Measurements from ENCODE around the gene PGPEP1. TPM values are rescaled to one million over a fixed set of nuclear protein-coding genes. Genes with fewer than 3 reads are reported as not detected.
"Not testable (repeated sequence)": the region's sequence is repeated elsewhere in the genome, so short reads cannot be mapped to it uniquely, and the experiment has no call there.

Gene PGPEP1
- total and polyA plus RNA-seq, 4 donors = 19.2 to 46.9 (median 33.4) TPM

GRCh38 chr19:18377026-18377425 is 36.6 kb downstream of the PGPEP1 start:
- Histone ChIP-seq H3K4me1 (ENCODE audit: control insufficient read depth in 1 of 2, insufficient read depth in 2 of 2, low read length in 2 of 2) (no peaks in the 10 kb centered on the region), H3K9me3 (ENCODE audit: control insufficient read depth, low read length) (no peaks in the 10 kb centered on the region), H3K27ac (ENCODE audit: low read depth in 1 of 2, low read length in 2 of 2) (no peak overlapping the region), H3K27me3 (ENCODE audit: control insufficient read depth in 1 of 2, insufficient read depth in 2 of 2, low read length in 1 of 2) (no peaks in the 10 kb centered on the region), H3K36me3 (ENCODE audit: control insufficient read depth in 1 of 2, insufficient read depth in 2 of 2, low read length in 1 of 2) (no peaks in the 10 kb centered on the region), H3K4me3 (ENCODE audit: low read length in 2 of 2) (no peak overlapping the region)
- intact Hi-C loops (cut with DNase I) = no loop called here
- ATAC-seq (ENCODE audit: low FRiP score) (no peak), DNase-seq (no peak)
- 84 to 85% methylated on average over 6 of the region's 6 CpGs for WGBS, 2 donors

- H3K9me3 ChIP-seq (ENCODE audit: control insufficient read depth, low read length) = no peaks in the 10 kb centered on the region
- no peaks in the 10 kb centered on the region for H3K27me3 ChIP-seq (ENCODE audit: control insufficient read depth in 1 of 2, insufficient read depth in 2 of 2, low read length in 1 of 2)
- DNase-seq = peak; percentile 93 to 94
- intact Hi-C loops (cut with DNase I) = no loop called here
- H3K27ac ChIP-seq (ENCODE audit: low read depth in 1 of 2, low read length in 2 of 2) = no peak overlapping the region
- 46 to 48% methylated on average over 22 of the region's 22 CpGs for WGBS, 2 donors
- peak; percentile 86 for ATAC-seq (ENCODE audit: low FRiP score)
- no peak overlapping the region for H3K4me3 ChIP-seq (ENCODE audit: low read length in 2 of 2)
- H3K4me1 ChIP-seq (ENCODE audit: control insufficient read depth in 1 of 2, insufficient read depth in 2 of 2, low read length in 2 of 2) = no peaks in the 10 kb centered on the region
- no peaks in the 10 kb centered on the region for H3K36me3 ChIP-seq (ENCODE audit: control insufficient read depth in 1 of 2, insufficient read depth in 2 of 2, low read length in 1 of 2)
Measured at GRCh38 chr19:18379803-18380747, 39.7 kb downstream of the PGPEP1 start.

- H3K9me3 ChIP-seq (ENCODE audit: control insufficient read depth, low read length) = no peaks in the 10 kb centered on the region
Measured at GRCh38 chr19:18380843-18381242, 40.4 kb downstream of the PGPEP1 start.

GRCh38 chr19:18383622-18384021 is 43.2 kb downstream of the PGPEP1 start:
- not testable (repeated sequence) for DNase-seq

More at GRCh38 chr19:18380843-18381242, 40.4 kb downstream of the PGPEP1 start:
- DNase-seq (no peak), ATAC-seq (ENCODE audit: low FRiP score) (no peak)
- Histone ChIP-seq H3K27me3 (ENCODE audit: control insufficient read depth in 1 of 2, insufficient read depth in 2 of 2, low read length in 1 of 2) (no peaks in the 10 kb centered on the region), H3K4me3 (ENCODE audit: low read length in 2 of 2) (no peak overlapping the region), H3K27ac (ENCODE audit: low read depth in 1 of 2, low read length in 2 of 2) (no peak overlapping the region), H3K4me1 (ENCODE audit: control insufficient read depth in 1 of 2, insufficient read depth in 2 of 2, low read length in 2 of 2) (no peaks in the 10 kb centered on the region), H3K36me3 (ENCODE audit: control insufficient read depth in 1 of 2, insufficient read depth in 2 of 2, low read length in 1 of 2) (no peaks in the 10 kb centered on the region)
- intact Hi-C loops (cut with DNase I) = no loop called here
- 72 to 81% methylated on average over 3 of the region's 3 CpGs for WGBS, 2 donors

GRCh38 chr19:18384775-18385174 is 44.4 kb downstream of the PGPEP1 start:
- intact Hi-C loops (cut with DNase I) = loop anchor here in 1 of 2 donors (5.0 kb wide), 1 partner anchor 32 kb away; no protein-coding TSS in a partner anchor
- Histone ChIP-seq H3K4me3 (ENCODE audit: low read length in 2 of 2) (no peak overlapping the region), H3K36me3 (ENCODE audit: control insufficient read depth in 1 of 2, insufficient read depth in 2 of 2, low read length in 1 of 2) (no peaks in the 10 kb centered on the region), H3K4me1 (ENCODE audit: control insufficient read depth in 1 of 2, insufficient read depth in 2 of 2, low read length in 2 of 2) (no peaks in the 10 kb centered on the region), H3K27me3 (ENCODE audit: control insufficient read depth in 1 of 2, insufficient read depth in 2 of 2, low read length in 1 of 2) (peaks cover 0 to 2% of the 10 kb centered on the region in 2 donors), H3K9me3 (ENCODE audit: control insufficient read depth, low read length) (no peaks in the 10 kb centered on the region), H3K27ac (ENCODE audit: low read depth in 1 of 2, low read length in 2 of 2) (no peak overlapping the region)
- ATAC-seq (ENCODE audit: low FRiP score) = no peak
- 89 to 93% methylated on average over 7 of the region's 7 CpGs for WGBS, 2 donors
- no peak for DNase-seq

More at GRCh38 chr19:18383622-18384021, 43.2 kb downstream of the PGPEP1 start:
- H3K36me3 ChIP-seq (ENCODE audit: control insufficient read depth in 1 of 2, insufficient read depth in 2 of 2, low read length in 1 of 2); ATAC-seq (ENCODE audit: low FRiP score); intact Hi-C loops (cut with DNase I); H3K27me3 ChIP-seq (ENCODE audit: control insufficient read depth in 1 of 2, insufficient read depth in 2 of 2, low read length in 1 of 2); H3K27ac ChIP-seq (ENCODE audit: low read depth in 1 of 2, low read length in 2 of 2); H3K4me1 ChIP-seq (ENCODE audit: control insufficient read depth in 1 of 2, insufficient read depth in 2 of 2, low read length in 2 of 2); H3K4me3 ChIP-seq (ENCODE audit: low read length in 2 of 2); H3K9me3 ChIP-seq (ENCODE audit: control insufficient read depth, low read length): not testable (repeated sequence)
- WGBS, 2 donors = 88 to 92% methylated on average over 11 of the region's 11 CpGs

- Histone ChIP-seq H3K36me3 (ENCODE audit: control insufficient read depth in 1 of 2, insufficient read depth in 2 of 2, low read length in 1 of 2) (no peaks in the 10 kb centered on the region), H3K27me3 (ENCODE audit: control insufficient read depth in 1 of 2, insufficient read depth in 2 of 2, low read length in 1 of 2) (peaks cover 0 to 2% of the 10 kb centered on the region in 2 donors), H3K4me3 (ENCODE audit: low read length in 2 of 2) (no peak overlapping the region), H3K4me1 (ENCODE audit: control insufficient read depth in 1 of 2, insufficient read depth in 2 of 2, low read length in 2 of 2) (no peaks in the 10 kb centered on the region), H3K9me3 (ENCODE audit: control insufficient read depth, low read length) (no peaks in the 10 kb centered on the region), H3K27ac (ENCODE audit: low read depth in 1 of 2, low read length in 2 of 2) (no peak overlapping the region)
- DNase-seq (no peak), ATAC-seq (ENCODE audit: low FRiP score) (no peak)
- intact Hi-C loops (cut with DNase I) = loop anchor here in 1 of 2 donors (5.0 kb wide), 1 partner anchor 33 kb away; no protein-coding TSS in a partner anchor
- WGBS, 2 donors = 94 to 95% methylated on average over 3 of the region's 3 CpGs
Measured at GRCh38 chr19:18385359-18385674, 44.9 kb downstream of the PGPEP1 start.

GRCh38 chr19:18385675-18386542 is 45.5 kb downstream of the PGPEP1 start, which contains the start of gene GDF15:
Gene GDF15 (plus strand): TSS chr19:18386158. CDS start chr19:18386190, 32 bp downstream.
- 34 to 35% methylated on average over 33 of the region's 33 CpGs for WGBS, 2 donors
- peak; percentile 70 for ATAC-seq (ENCODE audit: low FRiP score)
- intact Hi-C loops (cut with DNase I) = loop anchor here in 1 of 2 donors (5.0 kb wide), 1 partner anchor 34 kb away; no protein-coding TSS in a partner anchor
- Histone ChIP-seq H3K4me3 (ENCODE audit: low read length in 2 of 2) (no peak within 1 kb of the TSS), H3K27me3 (ENCODE audit: control insufficient read depth in 1 of 2, insufficient read depth in 2 of 2, low read length in 1 of 2) (peaks cover 0 to 2% of the 10 kb centered on the region in 2 donors), H3K36me3 (ENCODE audit: control insufficient read depth in 1 of 2, insufficient read depth in 2 of 2, low read length in 1 of 2) (no peaks in the 10 kb centered on the region), H3K4me1 (ENCODE audit: control insufficient read depth in 1 of 2, insufficient read depth in 2 of 2, low read length in 2 of 2) (no peaks in the 10 kb centered on the region), H3K9me3 (ENCODE audit: control insufficient read depth, low read length) (no peaks in the 10 kb centered on the region), H3K27ac (ENCODE audit: low read depth in 1 of 2, low read length in 2 of 2) (no peak within 1 kb of the TSS)
- peak; percentile 84 to 85 for DNase-seq

GRCh38 chr19:18386543-18387271 is 46.3 kb downstream of the PGPEP1 start:
- H3K36me3 ChIP-seq (ENCODE audit: control insufficient read depth in 1 of 2, insufficient read depth in 2 of 2, low read length in 1 of 2) = no peaks in the 10 kb centered on the region
- intact Hi-C loops (cut with DNase I) = loop anchor here in 1 of 2 donors (5.0 kb wide), 1 partner anchor 34 kb away; no protein-coding TSS in a partner anchor
- no peaks in the 10 kb centered on the region for H3K9me3 ChIP-seq (ENCODE audit: control insufficient read depth, low read length)
- WGBS, 2 donors = 59 to 64% methylated on average over 14 of the region's 14 CpGs
- no peaks in the 10 kb centered on the region for H3K4me1 ChIP-seq (ENCODE audit: control insufficient read depth in 1 of 2, insufficient read depth in 2 of 2, low read length in 2 of 2)
- ATAC-seq (ENCODE audit: low FRiP score) = peak; percentile 48
- H3K27ac ChIP-seq (ENCODE audit: low read depth in 1 of 2, low read length in 2 of 2) = no peak overlapping the region
- no peak overlapping the region for H3K4me3 ChIP-seq (ENCODE audit: low read length in 2 of 2)
- no peak for DNase-seq
- peaks cover 0 to 2% of the 10 kb centered on the region in 2 donors for H3K27me3 ChIP-seq (ENCODE audit: control insufficient read depth in 1 of 2, insufficient read depth in 2 of 2, low read length in 1 of 2)
